NCI-H2227 treated with DMSO at 0.1 percent for 48 hours (cell line): Measurements from ENCODE around the gene OR1L1.

Experiments
- DNase-seq: peaks from one replicate; lab custom pipeline; 2025; lab: John Stamatoyannopoulos, UW

OR1L1 gene, protein sequence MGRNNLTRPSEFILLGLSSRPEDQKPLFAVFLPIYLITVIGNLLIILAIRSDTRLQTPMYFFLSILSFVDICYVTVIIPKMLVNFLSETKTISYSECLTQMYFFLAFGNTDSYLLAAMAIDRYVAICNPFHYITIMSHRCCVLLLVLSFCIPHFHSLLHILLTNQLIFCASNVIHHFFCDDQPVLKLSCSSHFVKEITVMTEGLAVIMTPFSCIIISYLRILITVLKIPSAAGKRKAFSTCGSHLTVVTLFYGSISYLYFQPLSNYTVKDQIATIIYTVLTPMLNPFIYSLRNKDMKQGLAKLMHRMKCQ

DNA sequence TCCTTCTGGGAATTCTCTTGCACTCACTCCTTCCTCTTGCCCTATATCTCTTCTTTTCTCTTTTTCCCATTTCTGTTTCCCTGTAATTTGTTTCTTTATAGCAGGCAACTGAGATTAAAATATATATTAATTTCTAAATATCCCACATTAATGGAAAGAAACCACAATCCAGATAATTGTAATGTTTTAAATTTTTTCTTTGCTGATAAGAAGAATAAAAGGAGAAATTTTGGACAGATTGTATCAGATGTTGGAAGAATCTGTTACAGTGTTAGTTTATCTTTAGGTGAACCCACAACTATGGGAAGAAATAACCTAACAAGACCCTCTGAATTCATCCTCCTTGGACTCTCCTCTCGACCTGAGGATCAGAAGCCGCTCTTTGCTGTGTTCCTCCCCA lies at the start of gene OR1L1:
OR1L1 (plus strand) TSS at position 301 of the 400 bp plus-strand sequence; CDS start at position 301, 0 bp downstream.
- DNase-seq: no peak

DNA sequence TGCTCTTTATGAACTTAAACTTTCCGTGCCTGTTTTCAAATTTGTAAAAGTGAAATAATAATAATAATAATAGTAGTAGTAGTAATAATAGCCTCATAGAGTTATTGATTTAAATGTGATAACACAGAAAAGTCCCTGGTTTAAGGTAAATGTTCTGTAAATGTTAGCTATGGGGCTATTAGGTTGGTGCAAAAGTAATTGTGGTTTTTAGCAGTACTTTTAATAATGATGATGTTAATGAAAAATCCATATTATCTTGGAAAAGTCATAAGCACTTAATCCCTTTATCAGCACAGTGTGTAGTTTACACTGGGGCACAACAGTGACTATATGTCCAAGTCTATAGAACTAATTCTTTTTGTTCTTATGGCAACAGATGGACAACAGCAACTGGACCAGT lies 47.2 kb upstream of the OR1L1 start, which contains the start of gene OR1Q1:
OR1Q1 (plus strand) TSS at position 377 of the 400 bp plus-strand sequence; CDS start at position 377, 0 bp downstream.
- DNase-seq: no peak

DNA sequence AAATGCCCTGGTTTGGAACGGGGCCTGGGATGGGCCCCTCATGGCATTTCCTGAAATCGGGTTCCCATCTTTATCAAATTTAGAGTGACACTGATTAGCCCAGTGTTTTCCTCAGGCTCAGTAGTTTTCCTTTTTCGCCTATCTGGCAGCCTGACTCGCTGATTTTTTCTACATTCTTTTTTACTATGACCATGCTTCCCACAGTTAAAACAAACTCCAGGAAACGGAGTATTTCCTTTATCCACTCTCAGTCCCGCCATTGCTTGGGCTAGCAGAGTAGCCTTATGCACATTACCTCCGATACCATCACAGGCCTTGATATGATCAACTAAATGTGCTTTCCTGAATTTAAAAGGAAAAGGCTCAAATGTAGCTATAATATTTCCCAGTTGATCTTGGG lies 41.5 kb upstream of the OR1L1 start:
- no peak for DNase-seq

DNA sequence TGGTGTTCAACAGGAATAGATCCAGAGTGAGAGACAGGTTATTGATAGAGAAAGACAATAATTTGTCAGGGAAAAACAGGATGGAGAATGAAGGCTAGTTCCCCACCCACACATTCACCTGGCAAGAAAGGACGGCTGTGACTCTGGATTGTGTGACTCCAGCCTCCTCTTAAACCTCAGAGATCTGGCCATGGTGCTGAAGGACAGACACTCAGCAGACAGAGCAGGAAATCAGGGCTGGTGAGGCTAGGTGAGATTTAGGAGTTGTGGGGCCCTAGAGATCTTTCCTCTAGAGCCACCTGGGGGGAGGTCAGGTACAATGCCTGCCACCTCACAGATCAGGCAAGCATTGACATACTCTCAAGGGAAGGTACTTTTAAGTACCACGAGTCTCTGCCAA lies 19.3 kb upstream of the OR1L1 start:
- DNase-seq: no peak

DNA sequence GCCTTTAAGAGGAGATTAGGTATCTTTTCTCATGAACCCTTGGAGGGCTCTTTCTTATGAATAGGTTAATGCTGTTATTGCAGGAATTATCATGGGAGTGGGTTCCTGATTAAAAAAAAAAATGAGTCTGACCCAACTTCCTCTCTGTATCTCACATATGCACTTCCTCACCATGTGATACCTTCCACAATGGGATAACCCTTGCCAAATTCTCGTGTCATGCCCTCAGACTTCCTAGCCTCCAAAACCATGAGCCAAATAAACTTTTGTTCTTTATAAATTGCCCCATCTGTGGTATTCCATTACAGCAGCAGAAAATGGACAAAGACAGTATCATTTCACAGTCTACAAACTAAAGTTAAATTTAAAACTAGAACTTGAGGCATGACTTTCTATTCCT lies 5.1 kb upstream of the OR1L1 start:
- DNase-seq: no peak

DNA sequence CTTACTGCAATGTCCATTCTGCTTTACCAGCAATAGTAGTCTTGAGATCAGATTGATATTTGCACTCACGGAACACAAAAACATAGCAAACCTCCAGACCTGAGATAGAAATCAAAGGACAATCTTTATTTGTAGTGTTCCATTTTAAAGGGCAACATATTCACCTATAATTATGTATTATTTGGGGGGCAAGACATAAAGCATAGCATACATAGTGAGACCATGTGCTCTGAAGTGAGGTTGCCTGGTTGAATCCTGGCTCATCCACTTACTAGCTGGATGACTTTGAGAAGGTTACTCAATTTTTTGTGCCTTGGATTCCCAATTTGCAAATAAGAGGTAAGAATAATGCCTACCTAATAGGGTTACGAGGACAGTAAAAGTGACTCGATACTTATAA lies 4.0 kb upstream of the OR1L1 start, which contains the start of gene OR1B1:
OR1B1 (minus strand) TSS at position 101 of the 400 bp plus-strand sequence.
- DNase-seq: no peak

DNA sequence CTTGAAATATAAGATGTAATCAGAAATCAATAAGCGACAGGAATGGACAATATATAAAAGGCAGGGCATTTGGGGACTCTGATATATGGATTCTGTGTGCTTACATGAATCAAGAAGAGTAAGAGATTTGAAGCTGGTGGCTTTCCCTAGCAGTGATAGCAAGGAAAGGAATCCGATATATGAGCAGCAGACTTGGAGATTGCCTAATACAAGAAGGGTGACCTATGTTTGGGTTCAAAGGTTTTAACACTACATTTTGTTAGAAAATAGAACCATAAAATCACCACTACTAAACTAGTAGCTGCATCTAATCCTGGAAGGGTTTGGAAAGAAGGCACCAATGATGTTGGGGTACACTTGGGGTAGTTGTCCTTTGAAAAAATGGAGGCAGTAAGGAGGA lies 11.0 kb downstream of the OR1L1 start:
- no peak for DNase-seq

DNA sequence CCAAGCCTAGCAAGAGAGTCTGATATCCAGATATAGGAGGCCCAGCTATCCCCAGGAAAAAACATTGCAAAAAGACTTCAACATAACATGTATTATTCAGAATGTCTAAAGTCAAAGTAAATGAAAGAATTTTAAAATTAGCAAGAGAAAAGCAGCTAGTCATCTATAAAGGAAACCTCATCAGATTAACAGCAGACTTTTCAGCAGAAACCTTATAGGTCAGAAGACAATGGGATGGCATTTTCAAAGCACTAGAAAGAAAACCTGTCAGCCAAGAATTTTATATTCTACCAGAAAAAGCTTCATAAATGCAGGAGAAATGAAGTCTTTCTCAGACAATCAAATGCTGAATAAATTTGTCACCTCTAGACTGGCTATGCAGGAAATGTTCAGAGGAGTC lies 23.3 kb downstream of the OR1L1 start:
- DNase-seq: no peak

DNA sequence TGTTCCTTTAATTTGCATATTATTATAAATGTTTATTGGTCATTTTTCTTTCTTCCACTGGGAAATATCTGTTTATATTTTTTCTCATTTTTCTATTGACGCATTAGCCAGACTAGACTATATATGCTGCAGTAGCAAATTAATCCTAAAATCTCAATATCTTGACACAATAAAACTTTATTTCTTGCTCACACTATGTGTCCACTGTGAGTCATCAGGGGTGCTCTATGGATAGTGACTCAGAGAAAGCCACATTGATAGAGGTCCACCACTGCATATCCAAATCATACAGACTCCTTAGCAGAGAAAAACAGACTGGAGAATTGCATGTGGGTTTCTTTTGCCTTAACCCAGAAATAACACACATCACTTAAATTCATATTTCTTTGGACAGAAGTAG lies 34.2 kb downstream of the OR1L1 start:
- DNase-seq: no peak
